Activated CD4-positive, alpha-beta T cell treated with anti-CD3 and anti-CD28 coated beads for 36 hours (primary cell): ENCODE measurements around the gene ZNF490. TPM values are rescaled to one million over a fixed set of nuclear protein-coding genes. Genes with fewer than 3 reads are reported as not detected.

Experiments used
- ATAC-seq: fragments of 200-7000 bp; cut with Tn5 transposase; one replicate; pipeline ENCODE4 v1.10.0; 2021; ENCODE audit warnings: mild to moderate bottlenecking, moderate library complexity
- CTCF ChIA-PET: fragments of 350-600 bp; sonication (Branson Sonifier 250); formaldehyde crosslinking; loops from one replicate; lab custom pipeline; 2021; ENCODE audit warnings: antibody characterized with exemption; lab: Charles Lee
- POLR2A ChIA-PET: fragments of 350-600 bp; sonication (Branson Sonifier 250); formaldehyde crosslinking; loops from one replicate; lab custom pipeline; 2021; ENCODE audit warnings: antibody characterized with exemption, inconsistent platforms; lab: Charles Lee
- DNase-seq: peaks from one replicate; pipeline ENCODE4 v3.0.0-alpha.2; 2020
- H3K27ac Mint-ChIP-seq: one replicate; pipeline ENCODE4 v1.8.0; 2021; ENCODE audit warnings: mixed read lengths
- H3K27me3 Mint-ChIP-seq: one replicate; pipeline ENCODE4 v1.8.0; 2021; ENCODE audit warnings: mixed read lengths
- H3K36me3 Mint-ChIP-seq: one replicate; pipeline ENCODE4 v1.8.0; 2021; ENCODE audit warnings: low read depth, mixed read lengths
- H3K4me1 Mint-ChIP-seq: one replicate; pipeline ENCODE4 v1.8.0; 2021; ENCODE audit warnings: mixed read lengths
- H3K4me3 Mint-ChIP-seq: one replicate; pipeline ENCODE4 v1.8.0; 2021; ENCODE audit warnings: mild to moderate bottlenecking, moderate library complexity, mixed read lengths
- H3K9me3 Mint-ChIP-seq: one replicate; pipeline ENCODE4 v1.8.0; 2021; ENCODE audit warnings: low read depth, mixed read lengths
- intact Hi-C, 2 experiments: fragments of 100-400 bp; cut with DNase I in 1 of 2; cut with micrococcal nuclease in 1 of 2; formaldehyde crosslinking; loops; one replicate each; pipeline versions ENCODE4 v1.14.2 to v1.15.1; 2022 to 2024; cut with DNase I, micrococcal nuclease
- total RNA-seq, 2 experiments: library from RNA; stranded (reverse); gene quantifications; one replicate each; pipeline ENCODE4 v1.2.3, GENCODE V29; 2021

ZNF490 gene
- total RNA-seq, 2 experiments from 2014 or later = 7.7 to 8.7 TPM

DNA sequence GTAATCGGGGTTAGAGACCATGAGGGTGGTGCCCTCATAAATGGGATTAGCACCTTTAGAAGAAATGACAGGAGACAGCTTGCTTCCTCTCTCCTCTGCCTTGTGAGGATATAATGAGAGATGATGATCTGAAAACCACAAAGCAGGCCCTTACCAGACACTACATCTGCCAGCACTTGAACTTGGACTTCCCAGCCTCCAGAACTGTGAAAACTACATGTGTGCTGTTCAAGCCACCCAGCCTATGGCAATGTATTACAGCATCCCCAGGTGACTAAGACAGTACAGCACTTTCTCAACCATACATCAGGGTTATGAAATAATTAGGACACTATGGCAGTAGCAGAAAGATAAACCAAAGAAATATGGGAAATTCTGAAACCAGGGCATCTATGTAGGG lies 66.8 kb downstream of the ZNF490 start:
- Mint-ChIP-seq H3K27me3 (no peaks in the 10 kb centered on the region), H3K9me3 (peaks cover 2% of the 10 kb centered on the region), H3K27ac (peak overlapping the region; percentile 59), H3K36me3 (peaks cover 41% of the 10 kb centered on the region), H3K4me3 (no peak overlapping the region), H3K4me1 (peaks cover 43% of the 10 kb centered on the region)
- ChIA-PET CTCF (no interaction called here), POLR2A (no interaction called here)
- DNase-seq (no peak), ATAC-seq (peak; percentile 62)
- intact Hi-C loops = no loop called here

Other genes with a start within 250 kb of the ZNF490 start
- 1 to 10 TPM; 1.1 to 1.7 TPM for gene ZNF442, start 245.1 kb downstream of the ZNF490 start, total RNA-seq
- gene ZNF799, start 209.5 kb downstream of the ZNF490 start, total RNA-seq = 1 to 10 TPM; 4.0 to 4.3 TPM
- gene ZNF443, start 169.8 kb downstream of the ZNF490 start, total RNA-seq = 1 to 10 TPM; 3.4 to 4.0 TPM
- 1 to 10 TPM; 1.7 to 2.1 TPM for gene ZNF709, start 126.0 kb downstream of the ZNF490 start, total RNA-seq
- gene ZNF564, start 59.3 kb downstream of the ZNF490 start, total RNA-seq = 1 to 10 TPM; 5.2 to 5.6 TPM
- gene ZNF791, start 107 bp upstream of the ZNF490 start, total RNA-seq = 10 to 100 TPM; 16.1 to 18.1 TPM
- gene MAN2B1, start 55.9 kb upstream of the ZNF490 start, total RNA-seq = 100 to 1,000 TPM; 118 to 154 TPM
- gene WDR83, start 56.0 kb upstream of the ZNF490 start, total RNA-seq = 10 to 100 TPM; 13.5 to 19.5 TPM
- 100 to 1,000 TPM; 101 to 112 TPM for gene DHPS, start 71.1 kb upstream of the ZNF490 start, total RNA-seq
- gene GNG14, start 77.2 kb upstream of the ZNF490 start, total RNA-seq = not detected
- gene FBXW9, start 85.8 kb upstream of the ZNF490 start, total RNA-seq = 1 to 10 TPM; 8.3 to 8.8 TPM
- 100 to 1,000 TPM in 1 of 2 experiments, 10 to 100 TPM in 1; 84.8 to 101 TPM for gene TNPO2, start 113.1 kb upstream of the ZNF490 start, total RNA-seq
- gene TRIR, start 123.9 kb upstream of the ZNF490 start, total RNA-seq = 100 to 1,000 TPM; 160 to 215 TPM
- 10 to 100 TPM; 53.7 to 61.9 TPM for gene GET3, start 126.7 kb upstream of the ZNF490 start, total RNA-seq
- gene BEST2, start 141.0 kb upstream of the ZNF490 start, total RNA-seq = not detected
- gene HOOK2, start 164.7 kb upstream of the ZNF490 start, total RNA-seq = 10 to 100 TPM; 20.4 to 20.9 TPM
- gene JUNB, start 180.7 kb upstream of the ZNF490 start, total RNA-seq = 100 to 1,000 TPM; 375 to 412 TPM
- 100 to 1,000 TPM; 261 to 325 TPM for gene PRDX2, start 191.0 kb upstream of the ZNF490 start, total RNA-seq
- 10 to 100 TPM; 31.0 to 48.2 TPM for gene THSD8, start 191.3 kb upstream of the ZNF490 start, total RNA-seq
- gene RNASEH2A, start 195.8 kb upstream of the ZNF490 start, total RNA-seq = 10 to 100 TPM; 27.0 to 51.1 TPM
- not detected for gene RTBDN, start 223.8 kb upstream of the ZNF490 start, total RNA-seq
- 1 to 10 TPM; 1.8 to 2.7 TPM for gene MAST1, start 227.7 kb upstream of the ZNF490 start, total RNA-seq